HepG2 (cell line): Measurements from ENCODE around the gene RSAD1. TPM values are rescaled to one million over a fixed set of nuclear protein-coding genes. Genes with fewer than 3 reads are reported as not detected.

Experiments
- ARID4A ChIP-seq: sonication (generic); formaldehyde crosslinking; IDR thresholded peaks from 2 replicates; pipeline ENCODE4 v1.5.0; 2020; ENCODE audit warnings: mild to moderate bottlenecking, missing genetic modification reagents, borderline replicate concordance
- ATF4 ChIP-seq, 2 experiments: fragments of 450-650 bp in 1 of 2; sonication (generic) in 1 of 2; formaldehyde crosslinking; IDR thresholded peaks; 2 replicates each; pipeline versions ENCODE4 v1.5.0 to v1.8.0; 2020 to 2022; ENCODE audit warnings: mild to moderate bottlenecking in 1 of 2, missing genetic modification reagents in 1 of 2
- CENPX ChIP-seq: sonication (generic); formaldehyde crosslinking; IDR thresholded peaks from 2 replicates; pipeline ENCODE4 v1.9.0; 2021; ENCODE audit warnings: mild to moderate bottlenecking, missing genetic modification reagents, moderate library complexity
- DMAP1 ChIP-seq: IDR thresholded peaks from 2 replicates; pipeline ENCODE4 v1.6.1; 2016
- FOXO1 ChIP-seq: sonication (generic); formaldehyde crosslinking; IDR thresholded peaks from 2 replicates; pipeline ENCODE4 v1.4.0; 2020; ENCODE audit warnings: missing genetic modification reagents
- FOXP1 ChIP-seq, 2 experiments: fragments of 450-650 bp in 1 of 2; IDR thresholded peaks; 2 replicates each; pipeline ENCODE4 v1.6.1; 2017 to 2018; ENCODE audit warnings: antibody characterized with exemption in 1 of 2
- GATAD1 ChIP-seq: IDR thresholded peaks from 2 replicates; pipeline ENCODE4 v1.6.1; 2016; ENCODE audit warnings: missing genetic modification reagents, missing compliant biosample characterization
- HDAC1 ChIP-seq: sonication (generic); formaldehyde crosslinking; IDR thresholded peaks from 2 replicates; pipeline ENCODE4 v1.5.1; 2020; ENCODE audit warnings: mild to moderate bottlenecking, missing genetic modification reagents
- IRX3 ChIP-seq: sonication (generic); formaldehyde crosslinking; IDR thresholded peaks from 2 replicates; pipeline ENCODE4 v1.8.1; 2023; ENCODE audit warnings: mild to moderate bottlenecking, low read depth, missing genetic modification reagents, borderline replicate concordance
- KDM6A ChIP-seq: IDR thresholded peaks from 2 replicates; pipeline ENCODE4 v1.6.1; 2016; ENCODE audit warnings: low read depth
- MAFF ChIP-seq: IDR thresholded peaks from 2 replicates; pipeline ENCODE4 v1.6.1; 2011; ENCODE audit warnings: low read depth, low read length, improper control_type of control experiment
- MIXL1 ChIP-seq: IDR thresholded peaks from 2 replicates; pipeline ENCODE4 v1.6.1; 2016
- MXD1 ChIP-seq: sonication (generic); formaldehyde crosslinking; IDR thresholded peaks from 2 replicates; pipeline ENCODE4 v1.4.0; 2020; ENCODE audit warnings: mild to moderate bottlenecking, missing genetic modification reagents
- NR2F6 ChIP-seq, 2 experiments: IDR thresholded peaks; 2 replicates each; pipeline ENCODE4 v1.6.1; 2016; ENCODE audit warnings: antibody characterized with exemption in 1 of 2, mild to moderate bottlenecking in 1 of 2
- PAX8 ChIP-seq: sonication (generic); formaldehyde crosslinking; IDR thresholded peaks from 2 replicates; pipeline ENCODE4 v1.8.0; 2022; ENCODE audit warnings: mild to moderate bottlenecking, missing genetic modification reagents, borderline replicate concordance
- RXRB ChIP-seq: IDR thresholded peaks from 2 replicates; pipeline ENCODE4 v1.6.1; 2016; ENCODE audit warnings: borderline replicate concordance, missing genetic modification reagents, missing compliant biosample characterization
- TBX2 ChIP-seq: sonication (generic); formaldehyde crosslinking; IDR thresholded peaks from 2 replicates; pipeline ENCODE4 v1.5.0; 2020; ENCODE audit warnings: missing genetic modification reagents, mild to moderate bottlenecking, borderline replicate concordance
- TGIF2 ChIP-seq: IDR thresholded peaks from 2 replicates; pipeline ENCODE4 v1.6.1; 2016; ENCODE audit warnings: control low read depth, missing compliant biosample characterization
- ZFP1 ChIP-seq: IDR thresholded peaks from 2 replicates; pipeline ENCODE4 v1.6.1; 2016
- ZFP37 ChIP-seq: sonication (generic); formaldehyde crosslinking; IDR thresholded peaks from 2 replicates; pipeline ENCODE4 v1.4.0; 2020; ENCODE audit warnings: missing genetic modification reagents, borderline replicate concordance
- ZMAT3 ChIP-seq: sonication (generic); formaldehyde crosslinking; conservative IDR thresholded peaks from 2 replicates; pipeline ENCODE4 v1.7.0; 2021; ENCODE audit warnings: missing genetic modification reagents
- ZMYM3 ChIP-seq: sonication (generic); formaldehyde crosslinking; IDR thresholded peaks from 2 replicates; pipeline ENCODE4 v1.5.1; 2020; ENCODE audit warnings: mild to moderate bottlenecking, missing genetic modification reagents
- ZNF335 ChIP-seq: sonication (generic); formaldehyde crosslinking; IDR thresholded peaks from 2 replicates; pipeline ENCODE4 v1.4.0; 2020; ENCODE audit warnings: missing genetic modification reagents
- ZNF432 ChIP-seq: sonication (generic); formaldehyde crosslinking; IDR thresholded peaks from 2 replicates; pipeline ENCODE4 v1.5.0; 2020; ENCODE audit warnings: missing genetic modification reagents, mild to moderate bottlenecking, borderline replicate concordance
- ZNF589 ChIP-seq: sonication (generic); formaldehyde crosslinking; conservative IDR thresholded peaks from 2 replicates; pipeline ENCODE4 v1.8.0; 2022; ENCODE audit warnings: mild to moderate bottlenecking, moderate library complexity, missing genetic modification reagents
- ZNF83 ChIP-seq: sonication (generic); formaldehyde crosslinking; IDR thresholded peaks from 2 replicates; pipeline ENCODE4 v1.4.0; 2020; ENCODE audit warnings: missing genetic modification reagents, mild to moderate bottlenecking, borderline replicate concordance
- polyA plus RNA-seq, 8 experiments: library from polyadenylated mRNA; depleted of rRNA in 3 of 8; stranded (reverse) in 7 of 8; unstranded in 1 of 8; fragments of >200 nt; fragmentation: Illumina TruSeq in 4 of 8; extraction: Trizol in 4 of 8; gene quantifications; 2 replicates each; pipeline versions ENCODE4 v1.2.1 to v1.2.3, GENCODE V29; 2011 to 2016; ENCODE audit warnings: low read depth in 4 of 8, missing spikeins in 1 of 8, mixed read lengths in 1 of 8; ENCODE audit not compliant: insufficient read depth in 1 of 8
- total RNA-seq, 5 experiments: library from RNA; depleted of rRNA; stranded (reverse); fragments of >200 nt; fragmentation: Illumina TruSeq; extraction: Trizol; gene quantifications; 2 replicates each; pipeline ENCODE4 v1.2.3, GENCODE V29; 2016; ENCODE audit warnings: low read depth in 1 of 5

RSAD1 gene
- total and polyA plus RNA-seq, 2 of the 13 experiments (the other 11 are each of a cell fraction or from before 2014, with no cell fraction given) = 22.7 to 27.7 TPM

- TF ChIP-seq DMAP1 (no peak), KDM6A (no peak), ZNF589 (CRISPR knock-in tag) (no peak), MXD1 (CRISPR knock-in tag) (0 out of 2 replicates have a peak, but pooled peaks have one; percentile 14), TGIF2 (CRISPR knock-in tag) (peak; percentile 52; the same call in 1 of the 2 replicates), ARID4A (CRISPR knock-in tag) (peak; percentile 49; the same call in 1 of the 2 replicates), CENPX (CRISPR knock-in tag) (no peak), PAX8 (CRISPR knock-in tag) (no peak), FOXP1 (IDR thresholded peaks at IDR 0.05) (no peak), FOXP1 (CRISPR knock-in tag; IDR thresholded peaks at IDR 0.05) (peak; percentile 60), HDAC1 (peak; percentile 47; the same call in 1 of the 2 replicates), ZMAT3 (CRISPR knock-in tag) (peak; percentile 28; the same call in 1 of the 2 replicates), TBX2 (CRISPR knock-in tag) (peak; percentile 73; the same call in 1 of the 2 replicates), IRX3 (CRISPR knock-in tag) (no peak), ZNF83 (CRISPR knock-in tag) (0 out of 2 replicates have a peak, but pooled peaks have one; percentile 21), ZFP37 (CRISPR knock-in tag) (0 out of 2 replicates have a peak, but pooled peaks have one; percentile 8), ATF4 (CRISPR knock-in tag; IDR thresholded peaks at IDR 0.05) (peak in 1 of 2 experiments; percentile 39; a peak in 1 of 4 replicates), ZNF432 (CRISPR knock-in tag) (no peak), MIXL1 (0 out of 2 replicates have a peak, but pooled peaks have one; percentile 22), RXRB (CRISPR knock-in tag) (peak; percentile 64; the same call in 1 of the 2 replicates), NR2F6 (IDR thresholded peaks at IDR 0.05) (no peak), NR2F6 (CRISPR knock-in tag; IDR thresholded peaks at IDR 0.05) (peak; percentile 68), GATAD1 (0 out of 2 replicates have a peak, but pooled peaks have one; percentile 19), ZNF335 (0 out of 2 replicates have a peak, but pooled peaks have one; percentile 44), MAFF (no peak), ZFP1 (CRISPR knock-in tag) (0 out of 2 replicates have a peak, but pooled peaks have one; percentile 34), ZMYM3 (CRISPR knock-in tag) (peak; percentile 62; the same call in 1 of the 2 replicates), FOXO1 (CRISPR knock-in tag) (peak; percentile 85; the same call in 1 of the 2 replicates)
Observed at GRCh38 chr17:50476545-50477315, 1.9 kb upstream of the RSAD1 start (continued).
